ENCODE data around the gene AMBRA1.

DNA sequence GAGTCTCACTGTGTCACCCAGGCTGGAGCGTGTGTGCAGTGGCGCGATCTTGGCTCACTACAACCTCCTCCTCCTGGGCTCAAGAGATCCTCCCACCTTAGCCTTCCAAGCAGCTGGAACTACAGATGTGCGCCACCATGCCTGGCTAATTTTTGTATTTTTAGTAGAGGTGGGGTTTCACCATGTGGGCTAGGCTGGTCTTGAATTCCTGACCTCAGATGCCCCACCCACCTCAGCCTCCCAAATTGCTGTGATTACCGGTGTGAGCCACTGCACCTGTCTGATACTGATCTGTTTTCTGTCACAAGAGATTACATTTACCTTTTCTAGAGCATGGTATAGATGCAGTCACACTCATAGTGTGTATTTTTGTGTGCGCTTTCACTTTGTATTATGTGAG lies 35.1 kb upstream of the AMBRA1 start:
- TF ChIP-seq CTCF (IDR thresholded peaks at IDR 0.05): no peak
- no peak for TF ChIP-seq POLR2AphosphoS5 (IDR thresholded peaks at IDR 0.05)
- no peak for TF ChIP-seq POLR2A (IDR thresholded peaks at IDR 0.05)

Data from breast epithelium (tissue), 3 donors.